Hair follicular keratinocyte (primary cell): Measurements from ENCODE around the gene THRAP3. TPM values are rescaled to one million over a fixed set of nuclear protein-coding genes. Genes with fewer than 3 reads are reported as not detected.

Experiments
- total RNA-seq: library from RNA; depleted of rRNA; stranded (reverse); fragments of >200 nt; gene quantifications from 2 replicates; pipeline ENCODE4 v1.2.3, GENCODE V29; 2015

Gene THRAP3, protein sequence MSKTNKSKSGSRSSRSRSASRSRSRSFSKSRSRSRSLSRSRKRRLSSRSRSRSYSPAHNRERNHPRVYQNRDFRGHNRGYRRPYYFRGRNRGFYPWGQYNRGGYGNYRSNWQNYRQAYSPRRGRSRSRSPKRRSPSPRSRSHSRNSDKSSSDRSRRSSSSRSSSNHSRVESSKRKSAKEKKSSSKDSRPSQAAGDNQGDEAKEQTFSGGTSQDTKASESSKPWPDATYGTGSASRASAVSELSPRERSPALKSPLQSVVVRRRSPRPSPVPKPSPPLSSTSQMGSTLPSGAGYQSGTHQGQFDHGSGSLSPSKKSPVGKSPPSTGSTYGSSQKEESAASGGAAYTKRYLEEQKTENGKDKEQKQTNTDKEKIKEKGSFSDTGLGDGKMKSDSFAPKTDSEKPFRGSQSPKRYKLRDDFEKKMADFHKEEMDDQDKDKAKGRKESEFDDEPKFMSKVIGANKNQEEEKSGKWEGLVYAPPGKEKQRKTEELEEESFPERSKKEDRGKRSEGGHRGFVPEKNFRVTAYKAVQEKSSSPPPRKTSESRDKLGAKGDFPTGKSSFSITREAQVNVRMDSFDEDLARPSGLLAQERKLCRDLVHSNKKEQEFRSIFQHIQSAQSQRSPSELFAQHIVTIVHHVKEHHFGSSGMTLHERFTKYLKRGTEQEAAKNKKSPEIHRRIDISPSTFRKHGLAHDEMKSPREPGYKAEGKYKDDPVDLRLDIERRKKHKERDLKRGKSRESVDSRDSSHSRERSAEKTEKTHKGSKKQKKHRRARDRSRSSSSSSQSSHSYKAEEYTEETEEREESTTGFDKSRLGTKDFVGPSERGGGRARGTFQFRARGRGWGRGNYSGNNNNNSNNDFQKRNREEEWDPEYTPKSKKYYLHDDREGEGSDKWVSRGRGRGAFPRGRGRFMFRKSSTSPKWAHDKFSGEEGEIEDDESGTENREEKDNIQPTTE
- 72.9 and 81.9 TPM in 2 replicates for total RNA-seq

GRCh38 chr1:36223996-36224536, at the start of gene THRAP3:
THRAP3 (plus strand) TSS chr1:36224443; CDS start chr1:36282564, 58,121 bp downstream.

DNA sequence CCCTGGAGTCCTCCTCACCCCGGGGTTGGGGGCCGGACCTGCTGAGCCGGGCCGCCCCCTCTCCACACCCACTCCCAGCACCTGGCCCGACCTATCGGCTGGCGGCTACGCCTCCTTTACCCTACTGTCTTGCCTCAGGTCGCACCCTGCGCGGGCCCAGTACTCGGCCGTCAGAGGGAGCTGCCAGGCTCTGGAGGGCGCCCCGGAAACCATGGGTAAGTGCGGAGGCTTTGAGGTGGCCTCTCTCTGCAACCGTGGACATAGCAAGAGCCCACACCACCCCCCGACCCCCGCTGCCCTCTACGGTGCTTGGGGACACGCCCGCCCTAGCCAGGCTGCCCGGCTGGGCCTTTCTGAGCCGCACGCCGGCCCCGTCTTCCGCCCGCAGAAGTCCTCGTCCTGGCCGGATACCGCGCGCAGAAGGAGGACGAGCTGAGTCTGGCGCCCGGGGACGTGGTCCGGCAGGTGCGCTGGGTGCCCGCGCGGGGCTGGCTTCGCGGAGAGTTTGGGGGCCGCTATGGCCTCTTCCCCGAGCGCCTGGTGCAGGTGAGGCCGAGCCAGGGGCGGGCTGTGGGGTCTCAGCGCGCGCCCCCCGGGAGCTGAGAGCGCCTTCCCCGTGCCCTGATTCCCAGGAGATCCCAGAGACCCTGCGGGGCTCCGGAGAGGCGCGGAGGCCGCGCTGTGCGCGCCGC, 82.1 kb downstream of the THRAP3 start, which contains the start of gene SH3D21:
Gene SH3D21, plus strand, starts transcription at position 159 of the 692 bp plus-strand sequence. Its CDS starts 53 bp downstream, at position 212.

DNA sequence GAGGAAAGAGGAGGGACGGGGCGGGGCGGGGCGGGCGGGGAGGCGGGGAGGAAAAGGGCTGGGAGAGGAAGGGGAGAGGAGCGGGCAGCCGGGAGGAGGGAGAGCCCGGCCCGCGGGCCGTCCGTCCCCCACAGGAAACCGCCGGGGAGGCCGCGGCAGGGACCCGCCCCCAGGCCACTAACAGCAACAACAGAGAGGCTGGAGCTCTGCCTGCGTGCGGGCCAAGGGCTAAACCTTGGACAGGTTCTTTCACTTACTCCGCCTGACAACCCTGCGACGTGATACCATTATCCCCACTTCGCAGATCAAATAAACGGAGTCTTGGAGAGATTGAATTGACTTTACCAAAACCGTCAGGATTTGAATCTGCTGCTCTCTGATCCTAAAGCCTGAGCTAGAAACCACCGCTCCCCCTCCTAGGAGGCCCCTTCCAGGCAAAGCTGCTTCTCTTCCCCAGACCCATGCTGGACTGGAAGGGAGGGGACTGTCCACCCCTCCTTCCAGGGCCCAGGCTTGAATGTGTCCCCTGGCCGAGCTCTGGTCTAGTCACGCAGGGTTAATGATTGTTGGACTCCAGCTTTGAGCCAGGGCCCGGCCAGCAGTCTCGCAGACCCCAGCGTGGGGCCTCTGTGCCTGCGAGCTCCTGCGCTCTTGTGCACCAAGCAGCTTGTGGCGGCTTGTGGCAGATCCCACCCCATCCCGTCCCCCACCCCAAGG, 99.6 kb downstream of the THRAP3 start, which contains the start of gene EVA1B:
Gene EVA1B, minus strand, starts transcription at position 10 of the 717 bp plus-strand sequence. CDS start 608 bp downstream, outside the sequence.

Other genes starting within 250 kb of the THRAP3 start
- 0.08 and 0.16 TPM in 2 replicates for gene TEKT2, start 140.3 kb upstream of the THRAP3 start, total RNA-seq
- 55.2 and 60.7 TPM in 2 replicates for gene ADPRS, start 135.6 kb upstream of the THRAP3 start, total RNA-seq
- gene COL8A2, start 99.2 kb upstream of the THRAP3 start, total RNA-seq: 4.8 and 11.9 TPM in 2 replicates
- gene TRAPPC3, start 75.0 kb upstream of the THRAP3 start, total RNA-seq: 142 and 150 TPM in 2 replicates
- 366 and 380 TPM in 2 replicates for gene MAP7D1, start 68.3 kb upstream of the THRAP3 start, total RNA-seq
- gene SH3D21, start 81.9 kb downstream of the THRAP3 start, total RNA-seq: 1.9 and 3.1 TPM in 2 replicates
- gene EVA1B, start 99.2 kb downstream of the THRAP3 start, total RNA-seq: 20.1 and 36.5 TPM in 2 replicates
- 11.8 and 12.9 TPM in 2 replicates for gene STK40, start 161.5 kb downstream of the THRAP3 start, total RNA-seq
- gene LSM10, start 173.5 kb downstream of the THRAP3 start, total RNA-seq: 28.5 and 36.3 TPM in 2 replicates
- gene OSCP1, start 226.0 kb downstream of the THRAP3 start, total RNA-seq: 2.2 and 9.2 TPM in 2 replicates
- 174 and 219 TPM in 2 replicates for gene MRPS15, start 239.9 kb downstream of the THRAP3 start, total RNA-seq